Stomach (tissue), 9 donors: ENCODE measurements around the gene KRT15. TPM values are rescaled to one million over a fixed set of nuclear protein-coding genes. Genes with fewer than 3 reads are reported as not detected.
A peak's percentile ranks its signal among the peaks of the same experiment; 100 is the strongest.

ENCODE experiments used
- DNase-seq, 2 donors: peaks; one replicate each; pipeline versions ENCODE4 v3.0.0 to v3.0.0-alpha.2; 2013 to 2019
- H3K27ac ChIP-seq, 5 donors: fragments of 200-600 bp in 4 of 5; sonication (generic) in 4 of 5; one replicate each; pipeline ENCODE4 v1.5.1; 2013 to 2019; ENCODE audit warnings: mild to moderate bottlenecking in 1 of 5, moderate library complexity in 1 of 5
- H3K27me3 ChIP-seq, 3 donors: fragments of 200-600 bp; sonication (generic); one replicate each; pipeline ENCODE4 v1.5.1; 2017 to 2019; ENCODE audit warnings: mixed run types in 1 of 3
- H3K36me3 ChIP-seq, 4 donors: fragments of 200-600 bp; sonication (generic); 1 replicate in 3 of 4; 2 replicates in 1 of 4; pipeline ENCODE4 v1.5.1; 2016 to 2019
- H3K4me1 ChIP-seq, 4 donors: fragments of 200-600 bp; sonication (generic); one replicate each; pipeline ENCODE4 v1.5.1; 2016 to 2019
- H3K4me3 ChIP-seq, 4 donors: fragments of 200-600 bp; sonication (generic) in 3 of 4; one replicate each; pipeline ENCODE4 v1.5.1; 2016 to 2019; ENCODE audit warnings: mild to moderate bottlenecking in 1 of 4
- H3K9me3 ChIP-seq, 4 donors: fragments of 200-600 bp; sonication (generic); one replicate each; pipeline ENCODE4 v1.5.1; 2016 to 2019
- CTCF ChIP-seq, 7 experiments: fragments of 450-650 bp in 4 of 7; fragments of 200-600 bp in 3 of 7; sonication (generic) in 3 of 7; IDR thresholded peaks; one replicate each; pipeline ENCODE4 v1.5.1; 2016 to 2019; ENCODE audit warnings: antibody characterized with exemption in 7 of 7, control low read depth in 2 of 7, mild to moderate bottlenecking in 1 of 7
- EP300 ChIP-seq: sonication (generic); formaldehyde crosslinking; IDR thresholded peaks from one replicate; pipeline ENCODE4 v1.6.1; 2017; ENCODE audit warnings: antibody characterized with exemption
- POLR2A ChIP-seq, 4 donors: fragments of 450-650 bp; IDR thresholded peaks; one replicate each; pipeline ENCODE4 v1.6.1; 2016; ENCODE audit warnings: antibody characterized with exemption in 4 of 4, control low read depth in 2 of 4, mild to moderate bottlenecking in 1 of 4, moderate library complexity in 1 of 4
- POLR2AphosphoS5 ChIP-seq, 3 donors: sonication (generic); formaldehyde crosslinking; IDR thresholded peaks; one replicate each; pipeline ENCODE4 v1.6.1; 2016; ENCODE audit warnings: antibody characterized with exemption in 3 of 3
- WGBS, 5 donors: extraction: QIAGEN DNeasy Blood & Tissue Kit in 3 of 5; methylation state at CpG; one replicate each; pipeline versions ENCODE4 v1.1.5 to v1.1.7; 2013 to 2018; 5-methylcytosine and 5-hydroxymethylcytosine counted together
- intact Hi-C: fragments of 100-400 bp; cut with DNase I; formaldehyde crosslinking; loops from one replicate; pipeline ENCODE4 v1.15.1; 2023; ENCODE audit warnings: low total_unique reads
- polyA plus RNA-seq, 3 donors: library from polyadenylated mRNA; stranded (reverse); fragments of 200-250 nt; gene quantifications; one replicate each; pipeline ENCODE4 v1.2.3, GENCODE V29; 2013
- total RNA-seq, 5 donors: library from RNA; depleted of rRNA; stranded (reverse); fragments of >200 nt; gene quantifications; one replicate each; pipeline versions ENCODE4 v1.1.0 to v1.2.3, GENCODE V29; 2014 to 2016
- donor health status: healthy with polysubstance abuse.
- donor health status: Bipolar disorder and iron deficiency.
- donor health status: healthy.

The KRT15 gene
- total and polyA plus RNA-seq, 8 donors, result 1.4 to 3,416 (median 2.6) TPM; not detected in 1

GRCh38 chr17:41505007-41505808 is 13.5 kb downstream of the KRT15 start, which contains the start of gene KRT13:
Gene KRT13, minus strand, starts transcription at chr17:41505612. Its CDS starts 62 bp downstream, at chr17:41505550.
- TF ChIP-seq POLR2AphosphoS5 (IDR thresholded peaks at IDR 0.05), result no peak
- no peak for TF ChIP-seq EP300
- TF ChIP-seq CTCF (IDR thresholded peaks at IDR 0.05), result no peak
- no peak for TF ChIP-seq POLR2A (IDR thresholded peaks at IDR 0.05)
- Histone ChIP-seq H3K4me3 (no peak within 1 kb of the TSS), H3K27me3 (peaks cover 0 to 5% (median 0%) of the 10 kb centered on the region in 3 donors), H3K9me3 (no peaks in the 10 kb centered on the region), H3K4me1 (peaks cover 0 to 1% (median 0%) of the 10 kb centered on the region in 4 donors), H3K36me3 (no peaks in the 10 kb centered on the region), H3K27ac (no peak within 1 kb of the TSS)
- intact Hi-C loops, result no loop called here
- no peak for DNase-seq
- 79 to 90% (median 87%) methylated on average over 16 to 17 of the region's 17 CpGs for WGBS, 5 donors

GRCh38 chr17:41504246-41504977 is 14.3 kb downstream of the KRT15 start:
- Histone ChIP-seq H3K27ac (no peak overlapping the region), H3K36me3 (no peaks in the 10 kb centered on the region), H3K9me3 (no peaks in the 10 kb centered on the region), H3K4me3 (no peak overlapping the region), H3K4me1 (no peaks in the 10 kb centered on the region), H3K27me3 (peaks cover 0 to 5% (median 0%) of the 10 kb centered on the region in 3 donors)
- no peak for TF ChIP-seq EP300
- no peak for TF ChIP-seq POLR2AphosphoS5 (IDR thresholded peaks at IDR 0.05)
- TF ChIP-seq POLR2A (IDR thresholded peaks at IDR 0.05), result no peak
- TF ChIP-seq CTCF (IDR thresholded peaks at IDR 0.05), result no peak
- 55 to 60% (median 58%) methylated on average over 8 of the region's 8 CpGs for WGBS, 5 donors
- intact Hi-C loops, result no loop called here
- DNase-seq, result peak in 1 of 2 donors; percentile 53

- Histone ChIP-seq H3K4me3 (no peak overlapping the region), H3K27ac (no peak overlapping the region), H3K9me3 (no peaks in the 10 kb centered on the region), H3K36me3 (no peaks in the 10 kb centered on the region), H3K27me3 (no peaks in the 10 kb centered on the region), H3K4me1 (peaks cover 0 to 8% (median 0%) of the 10 kb centered on the region in 4 donors)
- 83 to 90% (median 89%) methylated on average over 8 to 9 of the region's 9 CpGs for WGBS, 5 donors
- DNase-seq, result no peak
- intact Hi-C loops, result no loop called here
- TF ChIP-seq POLR2AphosphoS5 (IDR thresholded peaks at IDR 0.05) (no peak), CTCF (IDR thresholded peaks at IDR 0.05) (no peak), POLR2A (IDR thresholded peaks at IDR 0.05) (no peak), EP300 (no peak)
Observed at GRCh38 chr17:41503202-41503601, 15.5 kb downstream of the KRT15 start.

- TF ChIP-seq EP300, result no peak
- no peak for TF ChIP-seq POLR2A (IDR thresholded peaks at IDR 0.05)
- TF ChIP-seq CTCF (IDR thresholded peaks at IDR 0.05), result no peak
- no peak for TF ChIP-seq POLR2AphosphoS5 (IDR thresholded peaks at IDR 0.05)
- Histone ChIP-seq H3K4me3 (no peak overlapping the region), H3K4me1 (peaks cover 0 to 23% (median 0%) of the 10 kb centered on the region in 4 donors), H3K27ac (no peak overlapping the region), H3K9me3 (no peaks in the 10 kb centered on the region), H3K27me3 (peaks cover 0 to 7% (median 0%) of the 10 kb centered on the region in 3 donors), H3K36me3 (no peaks in the 10 kb centered on the region)
- no peak for DNase-seq
- whole genome bisulfite sequencing, 5 donors, result 64 to 77% (median 71%) methylated on average over 14 to 15 of the region's 15 CpGs
- intact Hi-C loops, result no loop called here
Observed at GRCh38 chr17:41500131-41500911, 18.4 kb downstream of the KRT15 start.
